HCT116 (cell line): ENCODE measurements around the gene MRPS18A. TPM values are rescaled to one million over a fixed set of nuclear protein-coding genes. Genes with fewer than 3 reads are reported as not detected.

Experiments
- ATAC-seq: fragments of 200-7000 bp; cut with Tn5 transposase; 2 replicates; pipeline ENCODE4 v1.9.1; 2020; ENCODE audit warnings: mild to moderate bottlenecking, moderate library complexity
- BruUV-seq: library from RNA; stranded (reverse); fragments of 400-500 nt; replicated peaks from 2 replicates; lab custom pipeline; 2021; lab: Mats Ljungman, UMichigan
- CTCF ChIA-PET: fragments of 300-600 bp; sonication (Branson Sonifier 250); formaldehyde crosslinking; loops from one replicate; lab custom pipeline; 2021; ENCODE audit warnings: antibody characterized with exemption; lab: Charles Lee
- POLR2A ChIA-PET: fragments of 300-600, 350-600 bp; sonication (Branson Sonifier 250); formaldehyde crosslinking; loops from one replicate; lab custom pipeline; 2021; ENCODE audit warnings: antibody characterized with exemption; lab: Charles Lee
- RAD21 ChIA-PET, 2 experiments: fragments of 300-600 bp; sonication (Branson Sonifier 250); formaldehyde crosslinking; loops; one replicate each; lab custom pipeline; 2023; ENCODE audit warnings: low total read pairs in 2 of 2; ENCODE audit not compliant: uncharacterized antibody in 2 of 2, unreplicated experiment in 2 of 2, low non-redundant PET in 1 of 2; lab: Charles Lee
- DNase-seq: peaks from one replicate; pipeline ENCODE4 v3.0.0-alpha.2; 2010; ENCODE audit warnings: low read depth, low spot score
- H2AFZ ChIP-seq: fragments of 200-600 bp; shearing (Covaris generic), sonication (generic); 2 replicates; pipeline ENCODE4 v1.6.1; 2017; ENCODE audit warnings: low read depth, mixed run types, mixed read lengths, antibody characterized with exemption, low read length; ENCODE audit not compliant: poor library complexity, severe bottlenecking
- H3K27ac ChIP-seq: 2 replicates; pipeline ENCODE4 v1.5.1; 2012; ENCODE audit warnings: low read depth, low read length
- H3K27me3 ChIP-seq: fragments of 200-600 bp; sonication (generic); 2 replicates; pipeline ENCODE4 v1.6.1; 2016; ENCODE audit warnings: mixed run types, low read length, mixed read lengths; ENCODE audit not compliant: insufficient read depth
- H3K36me3 ChIP-seq, 2 experiments: fragments of 200-500 bp in 1 of 2; fragments of 200-600 bp in 1 of 2; sonication (Bioruptor generic) in 1 of 2; sonication (generic) in 1 of 2; 2 replicates each; pipeline versions ENCODE4 v1.5.1 to v1.6.1; 2014 to 2016; ENCODE audit warnings: low read length in 2 of 2, inconsistent platforms in 1 of 2, mixed read lengths in 1 of 2, mixed run types in 1 of 2; ENCODE audit not compliant: insufficient read depth in 2 of 2, control insufficient read depth in 1 of 2
- H3K4me1 ChIP-seq, 2 experiments: fragments of 200-600 bp in 1 of 2; sonication (generic) in 1 of 2; 2 replicates each; pipeline versions ENCODE4 v1.5.1 to v1.6.1; 2012 to 2017; ENCODE audit warnings: low read length in 2 of 2, inconsistent platforms in 1 of 2, mild to moderate bottlenecking in 1 of 2, mixed read lengths in 1 of 2, mixed run types in 1 of 2, moderate library complexity in 1 of 2; ENCODE audit not compliant: insufficient read depth in 2 of 2, control insufficient read depth in 1 of 2
- H3K4me2 ChIP-seq: fragments of 200-600 bp; sonication (generic); 2 replicates; pipeline ENCODE4 v1.6.1; 2017; ENCODE audit warnings: mixed run types, low read length, mixed read lengths
- H3K4me3 ChIP-seq, 2 experiments: fragments of 200-600 bp in 1 of 2; sonication (generic) in 1 of 2; replicated peaks in 1 of 2; 2 replicates each; pipeline ENCODE4 v1.5.1; 2011 to 2016; ENCODE audit warnings: low read length in 2 of 2, control low read depth in 1 of 2, low read depth in 1 of 2, mild to moderate bottlenecking in 1 of 2, mixed read lengths in 1 of 2, mixed run types in 1 of 2
- H3K79me2 ChIP-seq: fragments of 200-600 bp; sonication (generic); 2 replicates; pipeline ENCODE4 v1.6.1; 2017; ENCODE audit warnings: mild to moderate bottlenecking, mixed run types, low read length, moderate library complexity, mixed read lengths; ENCODE audit not compliant: insufficient read depth
- H3K9ac ChIP-seq: fragments of 200-600 bp; sonication (generic); 2 replicates; pipeline ENCODE4 v1.6.1; 2016; ENCODE audit warnings: low read length, mixed read lengths
- H3K9me2 ChIP-seq: fragments of 200-600 bp; sonication (generic), shearing (Covaris generic); 2 replicates; pipeline ENCODE4 v1.6.1; 2017; ENCODE audit warnings: mixed run types, mild to moderate bottlenecking, moderate library complexity; ENCODE audit not compliant: insufficient read depth
- H3K9me3 ChIP-seq, 2 experiments: fragments of 200-500 bp in 1 of 2; fragments of 200-600 bp in 1 of 2; sonication (Bioruptor generic) in 1 of 2; sonication (generic) in 1 of 2; 2 replicates each; pipeline ENCODE4 v1.6.1; 2014 to 2017; ENCODE audit warnings: low read length in 2 of 2, mixed read lengths in 2 of 2, inconsistent platforms in 1 of 2, low read depth in 1 of 2, mild to moderate bottlenecking in 1 of 2, mixed run types in 1 of 2, moderate library complexity in 1 of 2; ENCODE audit not compliant: control insufficient read depth in 1 of 2, insufficient read depth in 1 of 2
- H4K20me1 ChIP-seq: fragments of 200-600 bp; sonication (generic), shearing (Covaris generic); 2 replicates; pipeline ENCODE4 v1.6.1; 2017; ENCODE audit warnings: mixed run types, mild to moderate bottlenecking, moderate library complexity; ENCODE audit not compliant: insufficient read depth
- ATF3 ChIP-seq: IDR thresholded peaks from 2 replicates; pipeline ENCODE4 v1.6.1; 2012
- CEBPB ChIP-seq: IDR thresholded peaks from 2 replicates; pipeline ENCODE4 v1.6.1; 2012; ENCODE audit warnings: low read depth
- CTCF ChIP-seq, 3 experiments: fragments of 200-600 bp in 1 of 3; sonication (generic) in 1 of 3; IDR thresholded peaks in 2 of 3; conservative IDR thresholded peaks in 1 of 3; 2 replicates each; pipeline ENCODE4 v1.5.1; 2012 to 2017; ENCODE audit warnings: low read depth in 2 of 3, low read length in 2 of 3, antibody characterized with exemption in 1 of 3, borderline replicate concordance in 1 of 3, control low read depth in 1 of 3, mild to moderate bottlenecking in 1 of 3, mixed read lengths in 1 of 3, mixed run types in 1 of 3, moderate library complexity in 1 of 3; ENCODE audit not compliant: insufficient read depth in 1 of 3
- EZH2phosphoT487 ChIP-seq: fragments of 200-600 bp; IDR thresholded peaks from 2 replicates; pipeline ENCODE4 v1.6.1; 2018; ENCODE audit warnings: antibody characterized with exemption, borderline replicate concordance
- FOSL1 ChIP-seq: IDR thresholded peaks from 2 replicates; pipeline ENCODE4 v1.6.1; 2012; ENCODE audit warnings: low read depth
- MAX ChIP-seq: IDR thresholded peaks from 2 replicates; pipeline ENCODE4 v1.6.1; 2012
- SIN3A ChIP-seq: IDR thresholded peaks from 2 replicates; pipeline ENCODE4 v1.6.1; 2012; ENCODE audit warnings: low read depth
- SP1 ChIP-seq: IDR thresholded peaks from 2 replicates; pipeline ENCODE4 v1.6.1; 2012; ENCODE audit warnings: low read depth
- SRF ChIP-seq: IDR thresholded peaks from 2 replicates; pipeline ENCODE4 v1.6.1; 2012; ENCODE audit warnings: low read depth
- YY1 ChIP-seq: IDR thresholded peaks from 2 replicates; pipeline ENCODE4 v1.6.1; 2011; ENCODE audit warnings: low read length, low read depth, moderate library complexity, mild to moderate bottlenecking; ENCODE audit not compliant: insufficient replicate concordance; ENCODE audit errors: extremely low read depth
- ZBTB33 ChIP-seq: IDR thresholded peaks from 2 replicates; pipeline ENCODE4 v1.6.1; 2011; ENCODE audit warnings: mild to moderate bottlenecking, low read length, moderate library complexity; ENCODE audit not compliant: insufficient replicate concordance; ENCODE audit errors: extremely low read depth
- ZFX ChIP-seq: fragments of 450-650 bp; IDR thresholded peaks from 2 replicates; pipeline ENCODE4 v1.6.1; 2017
- ZNF274 ChIP-seq: fragments of 200-500 bp; sonication (Bioruptor generic); IDR thresholded peaks from 2 replicates; pipeline ENCODE4 v1.6.1; 2014; ENCODE audit warnings: mild to moderate bottlenecking, low read depth, low read length, inconsistent platforms
- intact Hi-C: fragments of 100-400 bp; cut with micrococcal nuclease; formaldehyde crosslinking; loops from 2 replicates; pipeline ENCODE4 v1.10.0; 2022
- total RNA-seq: library from RNA; stranded (reverse); gene quantifications from one replicate; pipeline ENCODE4 v1.2.1, GENCODE V29; 2021; ENCODE audit not compliant: unreplicated experiment

MRPS18A gene
- total RNA-seq, 1 experiment from 2014 or later = 63.0 TPM

- POLR2A ChIA-PET = no interaction called here
- peaks cover 0 to 3% of the 10 kb centered on the region in 2 experiments; a peak in 2 of 4 replicates for H3K4me1 ChIP-seq
- no peak overlapping the region for H3K9ac ChIP-seq
- no peak overlapping the region for H3K27ac ChIP-seq
- CTCF ChIA-PET = no interaction called here
- no peak overlapping the region for H2AFZ ChIP-seq
- DNase-seq (no peak), ATAC-seq (no peak)
- no peaks in the 10 kb centered on the region for H3K9me3 ChIP-seq
- H3K27me3 ChIP-seq = no peaks in the 10 kb centered on the region
- H3K36me3 ChIP-seq = peaks cover 36 to 57% of the 10 kb centered on the region in 2 experiments
- no peaks in the 10 kb centered on the region for H3K9me2 ChIP-seq
- BruUV-seq = no TSS peak
- TF ChIP-seq ZNF274 (no peak), SRF (no peak), CEBPB (no peak), YY1 (no peak), MAX (no peak), SP1 (no peak), EZH2phosphoT487 (no peak), ZBTB33 (no peak), ATF3 (no peak), CTCF (IDR thresholded peaks at IDR 0.05 in 2 of 3, conservative IDR thresholded peaks at IDR 0.05 in 1 of 3; ENCODE audit: borderline replicate concordance in 1 of 3, insufficient read depth in 1 of 3, low read depth in 2 of 3, low read length in 2 of 3) (no peak), FOSL1 (no peak), ZFX (no peak), SIN3A (no peak)
- H3K4me2 ChIP-seq = no peak overlapping the region
- no peaks in the 10 kb centered on the region for H4K20me1 ChIP-seq
- H3K4me3 ChIP-seq = no peak overlapping the region
- peaks cover 8% of the 10 kb centered on the region; the same call in 1 of the 2 replicates for H3K79me2 ChIP-seq
- intact Hi-C loops = no loop called here
- RAD21 ChIA-PET = no interaction called here
Measured at GRCh38 chr6:43674921-43675320, 12.7 kb downstream of the MRPS18A start.
